ENCODE data around the gene CFAP300.

- TF ChIP-seq CTCF (IDR thresholded peaks at IDR 0.05) (no peak), EP300 (IDR thresholded peaks at IDR 0.05) (no peak), POLR2A (IDR thresholded peaks at IDR 0.05) (no peak)
Measured at GRCh38 chr11:102073253-102073652, 26.0 kb downstream of the CFAP300 start.
